Mammary epithelial cell (primary cell): ENCODE results near the gene PRKN.

ENCODE experiments used
- EZH2 ChIP-seq: IDR thresholded peaks from 2 replicates; pipeline ENCODE4 v1.6.1; 2012; ENCODE audit warnings: low read length, inconsistent platforms, borderline replicate concordance
- TF ChIP-seq, protein P1 (sequence below), 2 donors: IDR thresholded peaks in 1 of 2; conservative IDR thresholded peaks in 1 of 2; 2 replicates each; pipeline ENCODE4 v1.5.1; 2011 to 2012; ENCODE audit warnings: inconsistent platforms in 2 of 2, low read length in 2 of 2, mild to moderate bottlenecking in 2 of 2, control low read depth in 1 of 2, low read depth in 1 of 2; ENCODE audit not compliant: insufficient read depth in 1 of 2; ENCODE audit errors: extremely low read depth in 1 of 2

DNA sequence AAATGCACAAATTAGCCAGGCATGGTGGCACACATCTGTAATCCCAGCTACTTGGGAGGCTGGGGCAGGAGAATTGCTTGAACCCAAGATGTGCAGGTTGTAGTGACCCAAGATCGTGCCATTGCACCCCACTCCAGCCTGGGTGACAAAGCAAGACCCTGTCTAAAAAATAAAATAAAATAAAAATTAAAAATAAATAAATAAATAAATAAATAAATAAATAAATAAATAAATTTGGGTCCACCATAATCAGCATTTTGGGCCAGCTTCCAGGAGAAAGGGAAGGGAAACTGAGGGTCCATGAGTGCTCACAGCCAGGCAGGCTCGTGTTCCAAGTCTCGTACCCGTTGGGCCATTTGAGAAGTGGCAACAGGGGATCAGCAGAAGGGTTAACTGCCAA is 1322.1 kb downstream of the PRKN start:
- TF ChIP-seq, protein P1, sequence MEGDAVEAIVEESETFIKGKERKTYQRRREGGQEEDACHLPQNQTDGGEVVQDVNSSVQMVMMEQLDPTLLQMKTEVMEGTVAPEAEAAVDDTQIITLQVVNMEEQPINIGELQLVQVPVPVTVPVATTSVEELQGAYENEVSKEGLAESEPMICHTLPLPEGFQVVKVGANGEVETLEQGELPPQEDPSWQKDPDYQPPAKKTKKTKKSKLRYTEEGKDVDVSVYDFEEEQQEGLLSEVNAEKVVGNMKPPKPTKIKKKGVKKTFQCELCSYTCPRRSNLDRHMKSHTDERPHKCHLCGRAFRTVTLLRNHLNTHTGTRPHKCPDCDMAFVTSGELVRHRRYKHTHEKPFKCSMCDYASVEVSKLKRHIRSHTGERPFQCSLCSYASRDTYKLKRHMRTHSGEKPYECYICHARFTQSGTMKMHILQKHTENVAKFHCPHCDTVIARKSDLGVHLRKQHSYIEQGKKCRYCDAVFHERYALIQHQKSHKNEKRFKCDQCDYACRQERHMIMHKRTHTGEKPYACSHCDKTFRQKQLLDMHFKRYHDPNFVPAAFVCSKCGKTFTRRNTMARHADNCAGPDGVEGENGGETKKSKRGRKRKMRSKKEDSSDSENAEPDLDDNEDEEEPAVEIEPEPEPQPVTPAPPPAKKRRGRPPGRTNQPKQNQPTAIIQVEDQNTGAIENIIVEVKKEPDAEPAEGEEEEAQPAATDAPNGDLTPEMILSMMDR (conservative IDR thresholded peaks at IDR 0.05 in 1 of 2, IDR thresholded peaks at IDR 0.05 in 1 of 2; ENCODE audit: extremely low read depth in 1 of 2, insufficient read depth in 1 of 2, low read depth in 1 of 2, low read length in 2 of 2) = no peak
- no peak for TF ChIP-seq EZH2
